Measurements from ENCODE around the gene AKT3.
"Not testable (repeated sequence)": the region's sequence is repeated elsewhere in the genome, so short reads cannot be mapped to it uniquely, and the experiment has no call there.

The AKT3 gene

GRCh38 chr1:243821177-243821680, 28.8 kb downstream of the AKT3 start:
- H3K4me3 ChIP-seq (ENCODE audit: severe bottlenecking), result no peak overlapping the region
- peaks cover 1% of the 10 kb centered on the region for H3K9me3 ChIP-seq (ENCODE audit: severe bottlenecking)
- H3K36me3 ChIP-seq (ENCODE audit: low read depth), result no peaks in the 10 kb centered on the region
- H3K4me1 ChIP-seq (ENCODE audit: insufficient read depth, poor library complexity, severe bottlenecking), result no peaks in the 10 kb centered on the region
- no peak overlapping the region for H3K27ac ChIP-seq (ENCODE audit: poor library complexity, severe bottlenecking)
- ATAC-seq (ENCODE audit: low read depth) (no peak), DNase-seq (ENCODE audit: low spot score) (no peak)
- H3K27me3 ChIP-seq (ENCODE audit: insufficient read depth, poor library complexity, severe bottlenecking), result no peaks in the 10 kb centered on the region
- no peak for TF ChIP-seq CTCF (IDR thresholded peaks at IDR 0.05; ENCODE audit: poor library complexity, severe bottlenecking)

GRCh38 chr1:243819438-243819839, 30.6 kb downstream of the AKT3 start:
- DNase-seq (ENCODE audit: low spot score) (no peak), ATAC-seq (ENCODE audit: low read depth) (no peak)
- H3K4me3 ChIP-seq (ENCODE audit: severe bottlenecking), result no peak overlapping the region
- peaks cover 1% of the 10 kb centered on the region for H3K9me3 ChIP-seq (ENCODE audit: severe bottlenecking)
- no peak overlapping the region for H3K27ac ChIP-seq (ENCODE audit: poor library complexity, severe bottlenecking)
- no peaks in the 10 kb centered on the region for H3K27me3 ChIP-seq (ENCODE audit: insufficient read depth, poor library complexity, severe bottlenecking)
- no peak for TF ChIP-seq CTCF (IDR thresholded peaks at IDR 0.05; ENCODE audit: poor library complexity, severe bottlenecking)
- H3K4me1 ChIP-seq (ENCODE audit: insufficient read depth, poor library complexity, severe bottlenecking), result no peaks in the 10 kb centered on the region
- H3K36me3 ChIP-seq (ENCODE audit: low read depth), result no peaks in the 10 kb centered on the region

GRCh38 chr1:243818978-243819377, 31.1 kb downstream of the AKT3 start:
- Histone ChIP-seq H3K36me3 (ENCODE audit: low read depth) (no peaks in the 10 kb centered on the region), H3K4me3 (ENCODE audit: severe bottlenecking) (no peak overlapping the region), H3K27ac (ENCODE audit: poor library complexity, severe bottlenecking) (no peak overlapping the region), H3K27me3 (ENCODE audit: insufficient read depth, poor library complexity, severe bottlenecking) (no peaks in the 10 kb centered on the region), H3K9me3 (ENCODE audit: severe bottlenecking) (peaks cover 1% of the 10 kb centered on the region), H3K4me1 (ENCODE audit: insufficient read depth, poor library complexity, severe bottlenecking) (no peaks in the 10 kb centered on the region)
- no peak for ATAC-seq (ENCODE audit: low read depth)
- TF ChIP-seq CTCF (IDR thresholded peaks at IDR 0.05; ENCODE audit: poor library complexity, severe bottlenecking), result no peak
- no peak for DNase-seq (ENCODE audit: low spot score)

- H3K36me3 ChIP-seq (ENCODE audit: low read depth), result no peaks in the 10 kb centered on the region
- no peaks in the 10 kb centered on the region for H3K27me3 ChIP-seq (ENCODE audit: insufficient read depth, poor library complexity, severe bottlenecking)
- H3K9me3 ChIP-seq (ENCODE audit: severe bottlenecking), result no peaks in the 10 kb centered on the region
- H3K4me3 ChIP-seq (ENCODE audit: severe bottlenecking), result no peak overlapping the region
- no peak for TF ChIP-seq CTCF (IDR thresholded peaks at IDR 0.05; ENCODE audit: poor library complexity, severe bottlenecking)
- ATAC-seq (ENCODE audit: low read depth) (no peak), DNase-seq (ENCODE audit: low spot score) (no peak)
- H3K4me1 ChIP-seq (ENCODE audit: insufficient read depth, poor library complexity, severe bottlenecking), result no peaks in the 10 kb centered on the region
- H3K27ac ChIP-seq (ENCODE audit: poor library complexity, severe bottlenecking), result no peak overlapping the region
Measured at GRCh38 chr1:243814718-243815117, 35.3 kb downstream of the AKT3 start.

GRCh38 chr1:243807346-243807745, 42.7 kb downstream of the AKT3 start:
- H3K27me3 ChIP-seq (ENCODE audit: insufficient read depth, poor library complexity, severe bottlenecking); H3K4me3 ChIP-seq (ENCODE audit: severe bottlenecking); H3K27ac ChIP-seq (ENCODE audit: poor library complexity, severe bottlenecking); H3K4me1 ChIP-seq (ENCODE audit: insufficient read depth, poor library complexity, severe bottlenecking); H3K9me3 ChIP-seq (ENCODE audit: severe bottlenecking); DNase-seq (ENCODE audit: low spot score); H3K36me3 ChIP-seq (ENCODE audit: low read depth); ATAC-seq (ENCODE audit: low read depth): not testable (repeated sequence)
